ENCODE measurements around the gene SLC35A3.

The SLC35A3 gene

DNA sequence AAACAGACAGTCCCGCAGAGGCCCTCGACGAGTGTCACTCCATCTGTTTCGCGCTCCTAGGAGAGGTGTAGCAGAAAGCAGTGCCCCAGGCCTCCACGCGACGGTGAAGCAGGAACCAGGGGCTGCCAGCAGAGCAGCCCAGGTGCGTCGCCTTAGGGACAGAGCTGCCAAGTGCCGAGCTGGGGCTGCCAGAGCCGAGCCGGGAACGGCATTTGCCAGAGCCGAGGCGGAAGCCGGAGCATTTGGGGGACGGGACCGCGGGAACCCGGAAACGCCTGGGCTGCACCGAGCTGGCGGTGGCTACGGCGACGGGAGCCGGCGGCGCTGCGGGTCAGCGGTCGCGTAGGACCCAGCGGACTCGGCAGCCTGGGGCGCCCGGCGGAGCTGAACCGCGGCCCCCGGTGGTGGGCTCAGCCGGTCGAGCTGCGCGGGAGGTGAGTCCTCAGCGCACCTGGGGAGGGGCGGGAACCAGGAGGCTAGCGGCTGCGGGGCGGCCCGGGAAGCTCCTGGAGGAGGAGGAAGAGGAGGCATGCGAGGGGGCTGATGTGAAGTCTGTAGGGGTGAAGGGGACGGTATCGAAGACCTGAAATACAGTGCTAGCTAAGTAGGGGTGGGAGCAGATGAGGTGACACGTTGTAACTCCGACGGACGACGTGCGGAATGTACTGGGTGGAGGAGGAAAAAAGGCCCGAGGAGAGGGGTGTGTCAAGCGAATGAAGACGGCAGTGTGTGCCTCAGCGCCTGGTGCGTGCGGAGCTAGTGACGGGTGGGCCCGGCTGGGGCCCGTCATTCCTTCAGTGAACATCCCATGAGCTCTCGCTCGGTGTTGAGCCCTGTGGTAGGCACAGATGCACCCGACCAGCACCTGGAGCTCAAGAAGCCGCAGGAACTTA, at the start of gene SLC35A3:
Gene SLC35A3, plus strand, starts transcription at position 268 of the 893 bp plus-strand sequence. CDS start 23,559 bp downstream, outside the sequence.
- TF ChIP-seq, protein P1, sequence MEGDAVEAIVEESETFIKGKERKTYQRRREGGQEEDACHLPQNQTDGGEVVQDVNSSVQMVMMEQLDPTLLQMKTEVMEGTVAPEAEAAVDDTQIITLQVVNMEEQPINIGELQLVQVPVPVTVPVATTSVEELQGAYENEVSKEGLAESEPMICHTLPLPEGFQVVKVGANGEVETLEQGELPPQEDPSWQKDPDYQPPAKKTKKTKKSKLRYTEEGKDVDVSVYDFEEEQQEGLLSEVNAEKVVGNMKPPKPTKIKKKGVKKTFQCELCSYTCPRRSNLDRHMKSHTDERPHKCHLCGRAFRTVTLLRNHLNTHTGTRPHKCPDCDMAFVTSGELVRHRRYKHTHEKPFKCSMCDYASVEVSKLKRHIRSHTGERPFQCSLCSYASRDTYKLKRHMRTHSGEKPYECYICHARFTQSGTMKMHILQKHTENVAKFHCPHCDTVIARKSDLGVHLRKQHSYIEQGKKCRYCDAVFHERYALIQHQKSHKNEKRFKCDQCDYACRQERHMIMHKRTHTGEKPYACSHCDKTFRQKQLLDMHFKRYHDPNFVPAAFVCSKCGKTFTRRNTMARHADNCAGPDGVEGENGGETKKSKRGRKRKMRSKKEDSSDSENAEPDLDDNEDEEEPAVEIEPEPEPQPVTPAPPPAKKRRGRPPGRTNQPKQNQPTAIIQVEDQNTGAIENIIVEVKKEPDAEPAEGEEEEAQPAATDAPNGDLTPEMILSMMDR (IDR thresholded peaks at IDR 0.05; ENCODE audit: low read depth, low read length) = no peak
- H3K4me3 ChIP-seq (replicated peaks in 1 of 2; ENCODE audit: low read depth in 2 of 2, low read length in 2 of 2) = peak within 1 kb of the TSS; percentile 77 to 88
- DNase-seq (ENCODE audit: low read depth in 2 of 2) = peak; percentile 72 to 75

DNA sequence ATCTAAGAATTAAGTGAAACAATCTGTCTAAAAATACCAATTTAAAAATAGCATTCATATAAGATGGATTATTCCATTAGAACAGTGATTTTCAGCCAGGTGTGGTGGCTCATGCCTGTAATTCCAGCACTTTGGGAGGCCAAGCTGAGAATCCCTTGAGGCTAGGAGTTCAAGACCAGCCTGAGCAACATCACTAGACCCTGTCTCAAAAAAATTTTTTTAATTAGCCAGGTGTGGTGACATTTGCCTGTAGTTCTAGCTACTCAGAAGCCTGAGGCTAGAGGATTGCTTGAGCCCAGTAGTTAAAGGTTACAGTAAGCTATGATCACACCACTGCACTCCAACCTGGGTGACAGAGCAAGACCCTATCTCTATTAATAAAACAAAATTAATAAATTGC, 35.0 kb upstream of the SLC35A3 start:
- no peak for DNase-seq (ENCODE audit: low read depth in 2 of 2)
- H3K4me3 ChIP-seq (replicated peaks in 1 of 2; ENCODE audit: low read depth in 2 of 2, low read length in 2 of 2) = no peak overlapping the region
- TF ChIP-seq, protein P1 (IDR thresholded peaks at IDR 0.05; ENCODE audit: low read depth, low read length) = no peak

DNA sequence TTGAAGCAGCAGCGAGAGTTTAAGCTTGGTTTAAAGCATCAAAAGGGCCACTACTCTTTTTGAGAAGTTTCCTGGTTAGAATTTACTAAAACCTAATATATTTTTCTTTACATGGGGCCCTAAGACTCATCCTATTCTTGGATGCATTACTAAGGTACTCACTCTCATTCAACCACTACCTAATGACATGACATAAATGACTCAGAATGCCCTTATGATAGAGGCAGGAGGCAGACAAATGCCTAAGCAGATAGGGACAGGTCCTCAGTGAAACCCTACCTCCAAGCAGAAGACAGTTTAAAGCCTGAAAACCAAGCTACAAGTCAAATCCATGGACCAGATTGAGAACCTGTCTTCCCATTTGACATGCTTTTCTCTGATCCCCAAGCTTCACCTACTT, 34.3 kb upstream of the SLC35A3 start:
- TF ChIP-seq, protein P1 (IDR thresholded peaks at IDR 0.05; ENCODE audit: low read depth, low read length) = no peak
- no peak overlapping the region for H3K4me3 ChIP-seq (replicated peaks in 1 of 2; ENCODE audit: low read depth in 2 of 2, low read length in 2 of 2)

DNA sequence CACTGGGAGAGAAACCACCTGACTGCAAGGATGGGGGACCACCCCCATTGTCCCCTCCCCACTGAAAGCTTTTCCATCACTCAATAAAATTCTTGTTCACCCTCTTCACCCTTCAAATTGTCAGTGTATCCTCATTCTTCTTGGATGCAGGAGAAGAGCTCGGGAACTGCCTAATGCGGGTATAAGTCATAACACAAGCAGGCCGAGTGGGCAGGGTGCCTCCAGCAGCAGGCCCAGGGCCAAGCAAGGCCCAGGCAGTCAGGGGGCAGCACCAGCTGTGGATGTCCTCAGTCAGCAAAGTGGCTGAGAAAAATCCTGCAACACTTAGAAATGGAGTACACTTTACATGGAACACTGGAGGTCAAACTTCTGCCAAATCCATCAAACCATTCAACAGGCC, 33.7 kb upstream of the SLC35A3 start:
- TF ChIP-seq, protein P1 (IDR thresholded peaks at IDR 0.05; ENCODE audit: low read depth, low read length) = no peak
- DNase-seq (ENCODE audit: low read depth in 2 of 2) = no peak
- H3K4me3 ChIP-seq (replicated peaks in 1 of 2; ENCODE audit: low read depth in 2 of 2, low read length in 2 of 2) = no peak overlapping the region

More for the DNA sequence above, 34.3 kb upstream of the SLC35A3 start:
- no peak for DNase-seq (ENCODE audit: low read depth in 2 of 2)

DNA sequence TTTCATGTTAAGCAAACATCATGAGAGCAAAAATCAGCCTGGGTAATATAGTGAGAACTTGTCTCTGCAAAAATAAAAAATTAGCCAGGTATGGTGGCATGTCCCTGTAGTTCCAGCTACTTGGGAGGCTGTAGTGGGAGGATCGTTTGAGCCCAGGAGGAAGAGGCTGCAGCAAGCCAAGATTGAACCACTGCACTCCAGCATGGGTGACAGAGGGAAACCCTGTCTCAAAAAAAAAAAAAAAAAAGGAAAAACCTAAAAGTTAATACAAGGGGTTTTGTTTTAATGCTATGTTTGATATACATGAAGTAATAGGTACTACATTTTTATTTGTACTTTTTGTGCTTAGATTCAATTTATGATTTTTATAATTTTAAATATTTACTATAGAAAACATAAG, 27.1 kb upstream of the SLC35A3 start:
- TF ChIP-seq, protein P1 (IDR thresholded peaks at IDR 0.05; ENCODE audit: low read depth, low read length) = no peak
- no peak for DNase-seq (ENCODE audit: low read depth in 2 of 2)
- H3K4me3 ChIP-seq (replicated peaks in 1 of 2; ENCODE audit: low read depth in 2 of 2, low read length in 2 of 2) = no peak overlapping the region

DNA sequence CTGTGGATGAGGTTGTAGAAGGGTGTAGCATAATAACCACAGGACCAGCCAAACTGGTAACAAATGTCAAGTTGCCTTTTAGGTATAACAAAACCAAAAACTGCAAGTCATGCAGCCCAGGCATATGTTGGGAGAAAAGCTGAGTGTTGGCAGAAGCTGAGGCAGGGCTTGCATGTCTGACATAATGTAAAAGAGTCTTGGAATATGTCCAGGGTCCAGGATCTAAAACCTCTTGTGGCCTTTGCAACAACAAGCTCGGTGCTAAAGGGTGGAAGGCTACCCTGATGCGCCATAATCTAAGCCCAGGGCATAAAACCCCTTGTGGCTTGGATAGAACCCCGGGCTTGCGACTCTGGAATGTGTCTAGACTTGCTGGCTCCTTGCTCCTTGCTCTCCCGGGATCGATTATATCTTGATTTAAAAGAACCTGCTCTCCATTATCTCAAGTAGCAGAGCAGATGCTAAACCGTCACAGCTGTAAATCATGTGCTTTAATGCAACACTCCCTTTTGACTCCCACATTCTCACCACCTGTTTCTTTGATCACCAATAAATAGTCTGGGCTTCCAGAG, 26.5 kb upstream of the SLC35A3 start:
- H3K4me3 ChIP-seq (replicated peaks in 1 of 2; ENCODE audit: low read depth in 2 of 2, low read length in 2 of 2) = no peak overlapping the region
- TF ChIP-seq, protein P1 (IDR thresholded peaks at IDR 0.05; ENCODE audit: low read depth, low read length) = no peak
- peak; percentile 75 to 85 for DNase-seq (ENCODE audit: low read depth in 2 of 2)
